AG09319 (cell line): ENCODE results near the gene CDH19.

Source experiments
- DNase-seq: peaks from one replicate; pipeline ENCODE4 v3.0.0-alpha.2; 2010; ENCODE audit warnings: low read depth; ENCODE audit errors: extremely low read depth
- CTCF ChIP-seq: IDR thresholded peaks from 2 replicates; pipeline ENCODE4 v1.5.1; 2011; ENCODE audit warnings: low read depth, mild to moderate bottlenecking, inconsistent platforms, low read length, moderate library complexity

The CDH19 gene

GRCh38 chr18:66511792-66512191, 92.1 kb downstream of the CDH19 start:
- DNase-seq: no peak
- no peak for TF ChIP-seq CTCF

GRCh38 chr18:66511289-66511688, 92.6 kb downstream of the CDH19 start:
- TF ChIP-seq CTCF: no peak
- no peak for DNase-seq

GRCh38 chr18:66510357-66511045, 93.4 kb downstream of the CDH19 start:
- no peak for DNase-seq
- no peak for TF ChIP-seq CTCF

DNA sequence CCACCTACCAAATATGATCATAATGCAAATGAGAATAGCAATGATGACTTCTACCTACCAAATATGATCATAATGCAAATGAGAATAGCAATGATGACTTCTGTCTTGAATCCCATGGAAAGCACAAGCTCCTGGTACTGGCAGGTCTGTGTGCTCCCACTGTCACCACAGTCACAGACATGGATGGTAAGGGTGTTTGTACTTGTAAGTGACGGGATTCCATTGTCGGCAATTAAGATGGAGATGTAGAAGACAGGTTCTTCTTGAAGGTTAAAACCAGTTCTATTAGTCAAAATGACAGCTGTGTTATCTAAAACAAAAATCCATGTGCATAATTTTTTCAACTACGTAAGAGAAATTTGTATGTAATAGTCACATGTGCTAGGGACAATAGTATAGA, 95.0 kb downstream of the CDH19 start:
- no peak for DNase-seq
- no peak for TF ChIP-seq CTCF

DNA sequence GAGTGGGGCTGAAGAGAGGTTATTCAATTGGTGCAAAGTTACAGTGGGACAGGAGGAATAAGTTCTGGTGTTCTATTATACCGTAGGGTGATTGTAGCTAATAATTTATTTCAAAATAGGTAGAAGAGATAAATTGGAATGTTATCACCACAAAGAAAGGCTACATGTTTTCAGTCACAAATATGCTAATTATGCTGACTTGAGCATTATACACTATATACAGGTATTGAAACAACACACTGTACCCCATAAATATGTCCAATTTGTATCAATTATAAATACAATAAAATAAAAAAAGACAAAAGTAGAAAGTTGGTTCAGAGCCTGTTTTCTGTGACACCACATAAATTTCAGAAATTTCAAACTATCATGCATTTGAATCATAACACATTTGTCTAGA, 97.7 kb downstream of the CDH19 start:
- no peak for DNase-seq
- no peak for TF ChIP-seq CTCF

GRCh38 chr18:66497351-66497750, 106.5 kb downstream of the CDH19 start:
- no peak for TF ChIP-seq CTCF
- no peak for DNase-seq

DNA sequence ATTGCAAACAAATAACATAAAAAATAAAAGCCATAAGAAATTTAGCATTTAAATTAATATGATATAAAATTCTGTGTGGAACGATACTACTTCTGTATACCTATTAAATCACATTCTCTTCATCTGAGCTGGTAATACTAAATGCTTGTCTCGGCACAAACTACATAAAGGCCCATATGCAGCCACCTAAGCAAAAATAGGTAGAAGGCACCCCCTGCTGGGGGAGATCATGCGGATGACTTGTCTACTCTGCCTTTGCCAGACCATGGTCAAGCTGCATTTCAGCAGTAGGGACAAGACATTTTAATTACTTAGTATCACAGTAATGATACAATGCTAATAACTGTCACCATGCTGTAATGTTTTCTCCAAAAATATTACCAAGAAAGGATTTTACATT, 108.0 kb downstream of the CDH19 start:
- TF ChIP-seq CTCF: no peak
- no peak for DNase-seq
